CD14-positive monocyte (primary cell): ENCODE results near the gene LFNG. TPM values are rescaled to one million over a fixed set of nuclear protein-coding genes. Genes with fewer than 3 reads are reported as not detected.

Experiments
- DNase-seq, 3 donors: peaks; one replicate each; pipeline ENCODE4 v3.0.0-alpha.2; 2011 to 2022
- H2AFZ ChIP-seq: 2 replicates; pipeline ENCODE4 v1.6.0; 2012; ENCODE audit warnings: mild to moderate bottlenecking, low read depth, low read length, inconsistent platforms; ENCODE audit not compliant: insufficient read depth, poor library complexity, severe bottlenecking
- H3K27ac ChIP-seq, 2 donors: 1 replicate in 1 of 2; 2 replicates in 1 of 2; pipeline ENCODE4 v1.5.1; 2012 to 2013; ENCODE audit warnings: low read length in 2 of 2, control low read depth in 1 of 2, inconsistent platforms in 1 of 2, low read depth in 1 of 2, mild to moderate bottlenecking in 1 of 2
- H3K27me3 ChIP-seq, 2 donors: one replicate each; pipeline versions ENCODE4 v1.6.0 to v1.6.1; 2011 to 2013; ENCODE audit warnings: low read length in 2 of 2; ENCODE audit not compliant: control insufficient read depth in 2 of 2, insufficient read depth in 2 of 2
- H3K36me3 ChIP-seq, 2 donors: replicated peaks in 1 of 2; 1 replicate in 1 of 2; 2 replicates in 1 of 2; pipeline versions ENCODE4 v1.5.1 to v1.6.1; 2012 to 2013; ENCODE audit warnings: low read length in 2 of 2, control low read depth in 1 of 2, inconsistent platforms in 1 of 2, mild to moderate bottlenecking in 1 of 2; ENCODE audit not compliant: insufficient read depth in 2 of 2, control insufficient read depth in 1 of 2
- H3K4me1 ChIP-seq, 2 donors: 1 replicate in 1 of 2; 2 replicates in 1 of 2; pipeline versions ENCODE4 v1.5.1 to v1.6.1; 2012 to 2013; ENCODE audit warnings: low read length in 2 of 2, control low read depth in 1 of 2, inconsistent platforms in 1 of 2, mild to moderate bottlenecking in 1 of 2, moderate library complexity in 1 of 2; ENCODE audit not compliant: insufficient read depth in 2 of 2, control insufficient read depth in 1 of 2
- H3K4me2 ChIP-seq: replicated peaks from 2 replicates; pipeline ENCODE3; 2012; ENCODE audit warnings: low read length, moderate library complexity, mild to moderate bottlenecking; ENCODE audit not compliant: poor library complexity, severe bottlenecking; ENCODE audit errors: extremely low read depth
- H3K4me3 ChIP-seq, 3 experiments: fragments of 200-600 bp in 1 of 3; sonication (generic) in 1 of 3; replicated peaks in 1 of 3; 1 replicate in 2 of 3; 2 replicates in 1 of 3; pipeline ENCODE4 v1.5.1; 2011 to 2013; ENCODE audit warnings: low read length in 3 of 3, mild to moderate bottlenecking in 3 of 3, control low read depth in 2 of 3, low read depth in 2 of 3, inconsistent platforms in 1 of 3, moderate library complexity in 1 of 3
- H3K79me2 ChIP-seq: 2 replicates; pipeline ENCODE4 v1.6.0; 2012; ENCODE audit warnings: mild to moderate bottlenecking, control low read depth, inconsistent platforms, low read length, moderate library complexity; ENCODE audit not compliant: insufficient read depth
- H3K9ac ChIP-seq: 2 replicates; pipeline ENCODE4 v1.6.0; 2017; ENCODE audit warnings: low read length, mild to moderate bottlenecking; ENCODE audit not compliant: insufficient read depth, poor library complexity, severe bottlenecking
- H3K9me3 ChIP-seq, 2 donors: replicated peaks in 1 of 2; 1 replicate in 1 of 2; 2 replicates in 1 of 2; pipeline versions ENCODE4 v1.5.1 to v1.6.1; 2012 to 2013; ENCODE audit warnings: low read length in 2 of 2, control low read depth in 1 of 2; ENCODE audit not compliant: control insufficient read depth in 1 of 2, insufficient read depth in 1 of 2
- H4K20me1 ChIP-seq: 2 replicates; pipeline ENCODE4 v1.6.0; 2012; ENCODE audit warnings: mild to moderate bottlenecking, low read length, control low read depth, moderate library complexity; ENCODE audit not compliant: insufficient read depth
- H3K27ac Mint-ChIP-seq, 7 donors: one replicate each; pipeline ENCODE4 v1.8.0; 2020; ENCODE audit warnings: mild to moderate bottlenecking in 7 of 7, mixed read lengths in 7 of 7, moderate library complexity in 6 of 7, inconsistent platforms in 2 of 7
- H3K27me3 Mint-ChIP-seq, 3 donors: one replicate each; pipeline ENCODE4 v1.8.0; 2021 to 2022; ENCODE audit warnings: low read depth in 3 of 3, mild to moderate bottlenecking in 3 of 3, mixed read lengths in 3 of 3, moderate library complexity in 3 of 3, inconsistent platforms in 1 of 3
- H3K36me3 Mint-ChIP-seq, 2 donors: one replicate each; pipeline ENCODE4 v1.8.0; 2020; ENCODE audit warnings: mixed read lengths in 2 of 2, inconsistent platforms in 1 of 2, mild to moderate bottlenecking in 1 of 2
- H3K4me1 Mint-ChIP-seq: one replicate; pipeline ENCODE4 v1.8.0; 2020; ENCODE audit warnings: mild to moderate bottlenecking, mixed read lengths
- H3K4me3 Mint-ChIP-seq, 2 donors: one replicate each; pipeline ENCODE4 v1.8.0; 2020; ENCODE audit warnings: mild to moderate bottlenecking in 2 of 2, mixed read lengths in 2 of 2, moderate library complexity in 1 of 2
- H3K9me3 Mint-ChIP-seq, 7 donors: one replicate each; pipeline ENCODE4 v1.8.0; 2020 to 2022; ENCODE audit warnings: mixed read lengths in 7 of 7, mild to moderate bottlenecking in 6 of 7, moderate library complexity in 6 of 7, inconsistent platforms in 2 of 7
- CTCF ChIP-seq: fragments of 200-600 bp; IDR thresholded peaks from one replicate; pipeline ENCODE4 v1.8.0; 2022; ENCODE audit warnings: antibody characterized with exemption, mild to moderate bottlenecking
- WGBS: methylation state at CpG from one replicate; pipeline ENCODE4 v1.1.5; 2013; ENCODE audit warnings: missing lambda C conversion rate; ENCODE audit not compliant: insufficient coverage; 5-methylcytosine and 5-hydroxymethylcytosine counted together
- intact Hi-C, 2 donors: fragments of 100-400 bp; cut with micrococcal nuclease; formaldehyde crosslinking; loops; one replicate each; pipeline versions ENCODE4 v1.15.0 to v1.15.1; 2023
- polyA plus RNA-seq, 3 donors: library from polyadenylated mRNA; depleted of rRNA in 1 of 3; unstranded in 2 of 3; stranded (reverse) in 1 of 3; fragments of 300-500 nt in 2 of 3; fragments of >200 nt in 1 of 3; fragmentation: Illumina TruSeq in 2 of 3; gene quantifications; 1 replicate in 2 of 3; 2 replicates in 1 of 3; pipeline ENCODE4 v1.2.3, GENCODE V29; 2012 to 2021

The LFNG gene
- polyA plus RNA-seq, 3 donors = 1.9 to 121 (median 2.2) TPM

GRCh38 chr7:2537981-2538851, 18.6 kb downstream of the LFNG start:
- Histone ChIP-seq H3K79me2 (no peaks in the 10 kb centered on the region), H2AFZ (no peak overlapping the region), H3K4me2 (no peak overlapping the region), H3K27ac (no peak overlapping the region), H4K20me1 (peaks cover 53% of the 10 kb centered on the region), H3K27me3 (no peaks in the 10 kb centered on the region), H3K9me3 (no peaks in the 10 kb centered on the region), H3K4me1 (no peaks in the 10 kb centered on the region), H3K36me3 (peaks cover 45 to 55% of the 10 kb centered on the region in 2 donors), H3K9ac (no peak overlapping the region), H3K4me3 (no peak overlapping the region)
- H3K27me3 Mint-ChIP-seq = peaks cover 0 to 6% (median 0%) of the 10 kb centered on the region in 3 donors
- peaks cover 9% of the 10 kb centered on the region for H3K4me1 Mint-ChIP-seq
- no peak for DNase-seq
- 90% methylated on average over 47 of the region's 47 CpGs for WGBS
- peak overlapping the region in 1 of 7 donors; percentile 12 for H3K27ac Mint-ChIP-seq
- no peaks in the 10 kb centered on the region for H3K9me3 Mint-ChIP-seq
- intact Hi-C loops = no loop called here
- peak; percentile 28 for TF ChIP-seq CTCF
- peaks cover 9 to 57% of the 10 kb centered on the region in 2 donors for H3K36me3 Mint-ChIP-seq
- no peak overlapping the region for H3K4me3 Mint-ChIP-seq

GRCh38 chr7:2539031-2539911, 19.7 kb downstream of the LFNG start:
- DNase-seq = peak in 1 of 3 donors; percentile 3
- Histone ChIP-seq H3K4me1 (peaks cover 2 to 10% of the 10 kb centered on the region in 2 donors), H4K20me1 (peaks cover 59% of the 10 kb centered on the region), H3K9ac (no peak overlapping the region), H3K4me2 (no peak overlapping the region), H3K4me3 (no peak overlapping the region), H3K9me3 (no peaks in the 10 kb centered on the region), H3K79me2 (no peaks in the 10 kb centered on the region), H2AFZ (no peak overlapping the region), H3K36me3 (peaks cover 51 to 63% of the 10 kb centered on the region in 2 donors), H3K27me3 (no peaks in the 10 kb centered on the region), H3K27ac (no peak overlapping the region)
- no peak for TF ChIP-seq CTCF
- Mint-ChIP-seq H3K36me3 (peaks cover 15 to 67% of the 10 kb centered on the region in 2 donors), H3K27me3 (peaks cover 0 to 6% (median 0%) of the 10 kb centered on the region in 3 donors), H3K4me1 (peaks cover 18% of the 10 kb centered on the region), H3K27ac (peak overlapping the region in 1 of 7 donors; percentile 26), H3K4me3 (no peak overlapping the region), H3K9me3 (no peaks in the 10 kb centered on the region)
- intact Hi-C loops = no loop called here
- WGBS = 97% methylated on average over 29 of the region's 32 CpGs
